GM18526 (cell line): ENCODE results near the gene TP53.

Source experiments
- POLR2A ChIP-seq: IDR thresholded peaks from 3 replicates; pipeline ENCODE4 v1.6.1; 2011; ENCODE audit not compliant: insufficient read length; ENCODE audit errors: extremely low read depth

The TP53 gene

DNA sequence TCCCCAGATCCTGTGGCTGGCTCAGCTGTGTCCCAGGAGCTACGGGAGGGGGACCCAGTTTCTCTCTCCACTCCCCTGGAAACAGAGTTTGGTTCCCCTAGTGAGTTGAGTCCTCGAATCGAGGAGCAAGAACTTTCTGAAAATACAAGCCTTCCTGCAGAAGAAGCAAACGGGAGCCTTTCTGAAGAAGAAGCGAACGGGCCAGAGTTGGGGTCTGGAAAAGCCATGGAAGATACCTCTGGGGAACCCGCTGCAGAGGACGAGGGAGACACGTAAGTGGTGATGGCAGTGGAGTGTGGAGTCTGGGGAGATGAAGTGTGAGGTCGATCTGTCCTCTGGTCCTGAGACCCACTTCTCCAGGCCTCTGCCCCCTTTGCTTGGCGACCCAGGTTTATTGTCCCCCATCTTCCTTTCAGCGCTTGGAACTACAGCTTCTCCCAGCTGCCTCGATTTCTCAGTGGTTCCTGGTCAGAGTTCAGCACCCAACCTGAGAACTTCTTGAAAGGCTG, 1.6 kb upstream of the TP53 start:
- no peak for TF ChIP-seq POLR2A

DNA sequence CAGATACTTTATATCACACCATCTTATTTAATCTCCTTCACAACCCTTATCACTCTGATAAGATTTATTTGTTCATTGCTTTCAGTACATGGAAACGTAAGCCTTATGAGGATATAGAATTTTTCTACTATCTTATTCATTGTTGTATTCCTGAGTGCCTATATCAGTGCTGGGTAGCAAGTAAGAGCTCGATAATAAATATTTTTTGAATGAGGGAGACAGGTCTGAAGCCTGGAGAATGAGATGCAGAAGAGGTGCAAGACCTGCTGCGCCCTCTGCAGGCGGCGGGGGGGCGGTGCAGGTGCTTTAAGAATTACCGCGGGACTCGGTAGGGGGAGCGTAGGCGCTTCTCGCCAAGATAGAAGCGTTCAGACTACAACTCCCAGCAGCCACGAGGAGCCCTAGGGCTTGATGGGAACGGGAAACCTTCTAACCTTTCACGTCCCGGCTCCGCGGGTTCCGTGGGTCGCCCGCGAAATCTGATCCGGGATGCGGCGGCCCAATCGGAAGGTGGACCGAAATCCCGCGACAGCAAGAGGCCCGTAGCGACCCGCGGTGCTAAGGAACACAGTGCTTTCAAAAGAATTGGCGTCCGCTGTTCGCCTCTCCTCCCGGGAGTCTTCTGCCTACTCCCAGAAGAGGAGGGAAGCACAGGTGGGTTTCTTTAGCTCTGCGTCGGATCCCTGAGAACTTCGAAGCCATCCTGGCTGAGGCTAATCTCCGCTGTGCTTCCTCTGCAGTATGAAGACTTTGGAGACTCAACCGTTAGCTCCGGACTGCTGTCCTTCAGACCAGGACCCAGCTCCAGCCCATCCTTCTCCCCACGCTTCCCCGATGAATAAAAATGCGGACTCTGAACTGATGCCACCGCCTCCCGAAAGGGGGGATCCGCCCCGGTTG, 868 bp upstream of the TP53 start, which contains the start of gene WRAP53:
WRAP53 (plus strand) TSS at position 570 of the 900 bp plus-strand sequence; CDS start at position 742, 172 bp downstream.
- peak; percentile 48 for TF ChIP-seq POLR2A

DNA sequence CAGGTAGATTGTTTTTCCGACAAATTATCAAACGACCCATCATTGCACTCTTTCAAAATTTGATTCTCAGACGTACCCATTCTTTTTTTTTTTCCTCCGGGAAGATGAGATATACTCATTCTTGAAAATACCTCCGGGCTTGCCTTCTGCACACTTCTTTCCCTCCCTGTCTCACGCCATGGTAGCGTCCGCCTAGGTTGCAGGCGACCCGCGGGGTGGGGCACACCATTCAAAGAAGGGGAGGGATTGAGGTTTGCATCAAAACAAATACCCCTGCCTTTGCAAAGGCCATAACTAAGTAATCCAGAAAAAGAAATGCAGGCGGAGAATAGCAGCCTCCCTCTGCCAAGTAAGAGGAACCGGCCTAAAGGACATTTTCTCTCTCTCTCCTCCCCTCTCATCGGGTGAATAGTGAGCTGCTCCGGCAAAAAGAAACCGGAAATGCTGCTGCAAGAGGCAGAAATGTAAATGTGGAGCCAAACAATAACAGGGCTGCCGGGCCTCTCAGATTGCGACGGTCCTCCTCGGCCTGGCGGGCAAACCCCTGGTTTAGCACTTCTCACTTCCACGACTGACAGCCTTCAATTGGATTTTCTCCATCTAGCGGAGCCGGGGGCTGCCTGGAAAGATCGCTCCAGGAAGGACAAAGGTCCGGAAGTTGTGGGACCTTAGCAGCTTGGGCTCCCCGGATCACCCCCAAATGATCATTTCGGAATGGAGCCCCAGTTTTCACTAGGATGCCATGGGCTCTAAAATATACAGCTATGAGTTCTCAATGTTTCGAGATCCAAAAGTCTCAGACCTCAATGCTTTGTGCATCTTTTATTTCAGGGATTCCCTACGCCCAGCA, 843 bp downstream of the TP53 start:
- peak; percentile 85 for TF ChIP-seq POLR2A

- TF ChIP-seq POLR2A: peak; percentile 65
These were observed 1.6 kb downstream of the TP53 start for GRCh38 chr17:7685533-7686221.

DNA sequence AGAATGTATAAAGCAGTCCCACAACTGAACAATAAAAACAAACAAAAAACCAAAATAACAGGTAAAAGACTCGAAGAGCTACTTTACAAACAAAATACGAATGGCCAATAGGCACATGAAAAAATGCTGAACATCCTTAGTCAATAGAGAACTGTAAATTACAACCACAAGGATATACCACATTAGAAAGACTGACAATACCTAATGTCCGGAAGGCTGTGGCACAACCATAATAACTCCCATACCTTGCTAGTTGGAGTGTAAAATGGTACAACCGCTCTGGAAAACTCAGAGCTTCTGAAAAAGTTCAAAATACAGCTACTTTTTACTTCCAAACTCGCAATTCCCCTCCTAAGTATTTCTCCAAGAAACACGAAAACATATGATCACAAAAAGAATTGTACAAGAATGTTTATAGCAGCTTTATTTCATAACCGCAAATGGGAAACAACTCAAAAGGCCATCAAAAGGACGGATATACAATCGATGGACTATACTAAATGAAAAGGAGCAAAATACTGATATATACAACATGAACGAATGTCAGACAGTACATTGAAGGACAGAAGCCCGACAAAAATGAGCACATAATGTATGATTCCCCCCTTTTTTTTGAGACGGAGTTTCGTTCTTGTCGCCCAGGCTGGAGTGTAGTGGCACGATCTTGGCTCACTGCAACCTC, 2.3 kb downstream of the TP53 start:
- no peak for TF ChIP-seq POLR2A

DNA sequence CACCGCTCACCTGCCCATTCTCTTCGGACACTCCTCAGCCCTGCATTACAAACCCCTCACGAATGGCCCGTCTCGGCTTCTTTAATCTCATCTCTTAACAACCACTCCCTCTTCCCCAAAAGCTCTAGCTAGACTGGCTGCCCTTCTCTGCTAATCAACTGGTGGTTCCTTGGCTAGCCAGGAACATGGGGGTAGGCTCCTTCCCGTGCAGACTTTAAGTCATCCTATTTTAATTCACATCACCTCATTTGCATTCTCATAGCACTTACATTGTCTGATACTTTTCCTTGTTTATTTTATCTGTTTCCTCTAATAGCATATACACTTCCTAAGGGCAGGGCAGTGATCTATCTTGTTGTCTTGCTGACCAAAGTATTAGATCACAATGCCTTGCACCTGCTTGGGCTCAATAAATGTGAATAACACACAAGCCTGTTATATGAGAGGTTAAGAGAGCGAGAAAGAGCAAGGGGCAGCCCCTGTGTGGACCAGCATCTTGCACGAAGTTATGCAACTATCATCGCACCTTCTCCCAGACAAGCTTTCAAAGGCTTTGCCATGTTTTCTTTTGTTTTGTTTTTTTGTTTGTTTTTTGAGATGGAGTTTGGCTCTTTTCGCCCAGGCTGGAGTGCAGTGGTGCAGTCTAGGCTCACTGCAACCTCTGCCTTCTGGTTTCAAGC, 9.8 kb downstream of the TP53 start:
- TF ChIP-seq POLR2A: no peak

GRCh38 chr17:7676533-7676932, 10.8 kb downstream of the TP53 start:
- no peak for TF ChIP-seq POLR2A

GRCh38 chr17:7674934-7675333, 12.4 kb downstream of the TP53 start:
- TF ChIP-seq POLR2A: no peak

DNA sequence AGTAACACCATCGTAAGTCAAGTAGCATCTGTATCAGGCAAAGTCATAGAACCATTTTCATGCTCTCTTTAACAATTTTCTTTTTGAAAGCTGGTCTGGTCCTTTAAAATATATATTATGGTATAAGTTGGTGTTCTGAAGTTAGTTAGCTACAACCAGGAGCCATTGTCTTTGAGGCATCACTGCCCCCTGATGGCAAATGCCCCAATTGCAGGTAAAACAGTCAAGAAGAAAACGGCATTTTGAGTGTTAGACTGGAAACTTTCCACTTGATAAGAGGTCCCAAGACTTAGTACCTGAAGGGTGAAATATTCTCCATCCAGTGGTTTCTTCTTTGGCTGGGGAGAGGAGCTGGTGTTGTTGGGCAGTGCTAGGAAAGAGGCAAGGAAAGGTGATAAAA, 14.1 kb downstream of the TP53 start:
- no peak for TF ChIP-seq POLR2A

DNA sequence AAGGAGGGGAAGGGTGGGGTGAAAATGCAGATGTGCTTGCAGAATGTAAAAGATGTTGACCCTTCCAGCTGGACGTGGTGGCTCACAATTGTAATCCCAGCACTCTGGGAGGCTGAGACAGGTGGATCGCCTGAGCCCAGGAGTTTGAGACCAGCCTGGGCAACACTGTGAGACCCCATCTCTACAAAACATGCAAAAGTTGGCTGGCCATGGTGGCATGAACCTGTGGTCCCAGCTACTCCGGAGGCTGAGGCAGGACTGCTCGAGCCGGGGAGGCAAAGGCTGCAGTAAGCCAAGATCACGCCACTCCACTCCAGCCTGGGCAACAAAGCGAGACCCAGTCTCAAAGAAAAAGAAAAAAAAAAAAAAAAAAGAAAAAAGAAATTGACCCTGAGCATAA, 18.8 kb downstream of the TP53 start:
- no peak for TF ChIP-seq POLR2A

DNA sequence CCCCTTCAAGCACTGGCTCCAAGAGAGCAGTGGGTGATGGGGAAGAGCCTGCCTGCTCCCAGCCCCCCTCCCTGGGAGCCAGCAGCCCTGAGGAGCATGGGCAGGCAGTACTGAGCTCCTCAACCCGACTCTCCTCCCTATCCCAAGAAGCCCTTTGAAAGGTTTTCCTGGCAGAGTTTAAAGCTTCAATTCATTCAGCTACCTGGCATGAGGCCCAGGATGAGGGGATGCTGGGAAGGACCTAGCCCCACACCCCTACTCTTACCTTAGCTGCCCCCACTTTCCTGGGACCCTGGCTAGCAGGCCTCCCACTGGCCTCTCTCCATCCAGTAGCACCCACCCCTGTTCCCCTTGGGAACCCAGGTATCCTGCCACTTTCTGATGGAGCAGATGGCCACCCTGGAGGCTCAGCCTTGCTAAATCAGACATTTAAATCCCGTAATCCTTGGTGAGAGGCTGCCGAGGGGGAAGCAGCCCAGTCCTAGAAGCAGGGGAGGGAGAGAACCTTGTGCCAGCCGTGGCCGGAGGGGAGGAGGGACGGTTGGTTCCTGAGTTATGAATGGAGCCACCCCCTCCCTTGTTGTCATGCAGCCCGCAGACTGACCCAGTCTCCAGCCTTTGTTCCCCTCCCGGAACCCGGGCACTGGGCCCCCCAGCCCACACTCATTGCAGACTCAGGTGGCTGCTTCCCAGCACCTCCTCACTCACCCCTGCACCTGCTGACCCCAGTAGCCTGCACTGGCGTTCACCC, 19.5 kb downstream of the TP53 start:
- TF ChIP-seq POLR2A: no peak

DNA sequence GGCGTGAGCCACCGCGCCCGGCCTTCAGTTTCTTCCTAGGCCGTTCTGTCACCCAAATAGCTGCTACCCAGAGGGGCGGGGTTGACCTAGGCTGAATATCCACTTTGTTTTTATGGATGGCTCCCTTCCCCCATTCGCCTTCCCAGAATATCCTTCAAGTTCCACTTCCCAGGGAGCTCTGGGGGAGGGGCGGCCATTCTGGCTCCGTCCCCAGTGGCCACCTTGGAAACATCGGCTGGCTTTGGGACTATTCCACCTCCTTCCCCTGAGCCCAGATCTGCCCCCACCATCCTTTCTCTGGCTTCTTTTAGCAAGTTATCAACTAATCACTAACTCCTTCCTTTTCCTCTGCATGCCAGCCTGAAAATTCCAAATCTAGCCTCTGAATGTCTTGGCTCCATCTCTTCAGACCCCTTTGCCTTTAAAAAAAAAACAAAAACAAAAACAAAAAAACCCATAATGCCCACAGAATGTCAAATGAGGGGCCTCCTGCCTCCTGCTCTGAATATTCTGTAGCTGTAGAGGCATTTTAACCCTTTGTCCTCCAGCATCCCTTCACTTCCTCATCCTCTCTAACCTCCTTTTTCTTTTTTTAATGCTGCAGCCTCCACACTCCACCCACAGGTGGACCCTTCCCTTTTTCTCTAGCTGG, 30.2 kb downstream of the TP53 start:
- TF ChIP-seq POLR2A: no peak

GRCh38 chr17:7655541-7655840, 31.8 kb downstream of the TP53 start:
- no peak for TF ChIP-seq POLR2A
